Femur (tissue), 1 donor: ENCODE results near the gene MEX3C.

ENCODE experiments used
- DNase-seq: peaks from one replicate; pipeline ENCODE4 v3.0.0-alpha.2; 2017

MEX3C gene

DNA sequence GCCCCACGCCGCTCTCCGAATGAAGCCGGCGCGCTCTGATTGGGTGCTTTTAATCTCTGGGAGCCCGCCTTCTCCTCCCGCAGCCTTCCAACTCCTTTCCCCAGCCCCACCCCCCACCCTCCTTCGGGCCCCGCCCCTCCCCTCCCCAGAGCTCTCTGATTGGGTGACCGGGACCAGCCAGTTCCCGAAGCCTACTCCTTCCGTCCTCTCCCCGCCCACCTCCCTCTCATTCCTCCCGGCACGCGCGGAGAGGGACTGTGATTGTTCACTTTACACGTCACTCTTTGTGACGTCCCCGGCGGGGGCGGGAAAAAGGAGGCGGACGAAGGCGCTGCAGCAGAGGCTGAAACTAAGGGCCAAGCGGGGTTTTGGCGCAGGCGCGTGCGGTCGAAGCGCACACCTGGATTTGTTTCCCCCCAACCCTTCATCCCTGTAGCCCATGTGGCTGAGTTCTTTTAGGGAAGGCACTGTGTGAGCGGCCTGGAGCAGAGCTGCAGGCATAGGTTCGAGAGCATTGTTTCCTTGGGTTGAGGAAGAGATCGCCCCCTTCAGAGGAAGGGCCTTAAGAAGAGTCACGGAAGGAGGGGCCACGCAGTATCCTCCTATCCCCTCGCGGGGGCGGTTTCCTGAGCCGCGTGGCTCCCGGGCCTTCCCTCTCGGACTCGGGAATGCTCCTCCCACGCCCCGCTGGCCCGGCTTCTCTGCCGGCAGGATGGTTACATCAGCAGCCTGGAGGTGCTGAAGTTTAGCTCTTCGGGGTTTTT is at the start of gene MEX3C:
Gene MEX3C (minus strand): TSS at position 21 of the 764 bp plus-strand sequence. CDS start 361 bp downstream, outside the sequence.
- DNase-seq, result peak; percentile 100

DNA sequence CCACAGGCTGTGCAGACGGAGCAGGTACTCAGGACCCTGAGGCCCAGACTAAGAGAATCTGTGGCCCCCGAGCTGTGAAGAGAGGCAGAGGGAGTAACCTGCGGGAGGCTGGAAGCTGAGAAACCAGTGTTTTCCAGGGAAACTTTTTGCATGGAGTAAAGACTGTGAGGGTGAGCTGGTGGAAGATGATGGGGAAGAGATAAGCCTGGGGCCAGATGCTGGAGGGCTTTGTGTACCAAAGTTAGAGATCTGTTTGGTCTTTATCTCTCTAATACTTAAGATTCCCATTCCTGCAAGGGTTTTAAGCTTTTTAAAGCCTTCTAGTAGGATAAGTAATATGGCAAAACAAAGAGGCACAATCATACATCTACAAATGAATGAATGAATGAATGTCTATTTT is 43.7 kb upstream of the MEX3C start:
- DNase-seq, result no peak

DNA sequence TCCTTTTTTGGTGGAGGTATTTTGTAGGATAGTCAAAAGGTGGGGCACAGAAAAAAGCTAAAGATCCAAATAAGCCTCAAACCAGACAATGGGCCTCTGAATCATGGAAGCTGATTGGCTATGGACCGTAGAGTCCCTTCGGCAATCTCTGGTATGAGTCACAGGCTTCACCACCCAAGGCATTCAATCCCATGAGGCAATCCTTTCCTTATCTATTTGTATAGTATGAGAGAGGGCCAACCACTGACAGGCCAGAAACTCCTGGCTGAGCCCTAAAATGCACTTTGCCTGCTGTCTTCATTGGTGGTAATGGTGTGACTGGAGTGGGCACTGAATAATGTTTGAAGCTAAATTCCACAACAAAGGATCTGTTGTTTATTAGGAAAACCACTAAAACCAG is 38.7 kb upstream of the MEX3C start:
- DNase-seq, result no peak

DNA sequence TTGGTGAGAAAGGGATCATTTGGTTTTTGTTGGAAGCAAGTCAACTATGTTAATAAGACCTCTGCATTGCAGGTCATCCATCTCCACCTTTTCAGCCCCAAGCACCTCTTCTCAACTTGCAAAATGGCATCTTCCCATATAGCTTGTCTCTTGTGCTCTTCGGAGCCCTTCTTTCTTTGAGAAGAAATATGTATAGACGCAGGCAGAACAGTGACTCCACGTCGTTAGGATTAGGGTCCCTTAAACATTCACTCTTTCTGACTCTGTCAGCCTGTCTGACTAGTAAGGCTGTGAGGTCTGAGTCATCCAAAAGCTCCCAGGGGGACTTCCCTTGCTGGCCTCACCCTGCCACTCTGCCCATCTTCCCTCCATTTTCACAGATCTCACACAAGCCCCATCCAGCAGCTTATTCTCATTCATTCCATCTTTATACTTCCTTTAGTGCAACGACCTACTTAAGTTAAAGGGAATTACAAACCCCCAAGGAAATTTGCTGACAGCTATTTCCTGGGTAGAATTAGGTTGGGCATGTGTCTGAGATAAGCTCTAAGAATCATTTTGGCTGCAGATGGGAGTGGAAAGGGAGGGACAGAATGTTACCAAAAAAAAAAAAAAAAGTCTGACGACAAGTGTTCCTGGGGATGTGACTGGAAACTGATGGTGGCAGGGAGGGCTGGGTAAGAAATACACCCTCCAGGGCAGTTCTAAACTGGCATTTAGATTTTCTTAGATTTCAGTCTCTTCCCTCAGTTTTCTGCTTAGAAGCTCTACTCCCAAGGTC is 37.7 kb upstream of the MEX3C start:
- no peak for DNase-seq

DNA sequence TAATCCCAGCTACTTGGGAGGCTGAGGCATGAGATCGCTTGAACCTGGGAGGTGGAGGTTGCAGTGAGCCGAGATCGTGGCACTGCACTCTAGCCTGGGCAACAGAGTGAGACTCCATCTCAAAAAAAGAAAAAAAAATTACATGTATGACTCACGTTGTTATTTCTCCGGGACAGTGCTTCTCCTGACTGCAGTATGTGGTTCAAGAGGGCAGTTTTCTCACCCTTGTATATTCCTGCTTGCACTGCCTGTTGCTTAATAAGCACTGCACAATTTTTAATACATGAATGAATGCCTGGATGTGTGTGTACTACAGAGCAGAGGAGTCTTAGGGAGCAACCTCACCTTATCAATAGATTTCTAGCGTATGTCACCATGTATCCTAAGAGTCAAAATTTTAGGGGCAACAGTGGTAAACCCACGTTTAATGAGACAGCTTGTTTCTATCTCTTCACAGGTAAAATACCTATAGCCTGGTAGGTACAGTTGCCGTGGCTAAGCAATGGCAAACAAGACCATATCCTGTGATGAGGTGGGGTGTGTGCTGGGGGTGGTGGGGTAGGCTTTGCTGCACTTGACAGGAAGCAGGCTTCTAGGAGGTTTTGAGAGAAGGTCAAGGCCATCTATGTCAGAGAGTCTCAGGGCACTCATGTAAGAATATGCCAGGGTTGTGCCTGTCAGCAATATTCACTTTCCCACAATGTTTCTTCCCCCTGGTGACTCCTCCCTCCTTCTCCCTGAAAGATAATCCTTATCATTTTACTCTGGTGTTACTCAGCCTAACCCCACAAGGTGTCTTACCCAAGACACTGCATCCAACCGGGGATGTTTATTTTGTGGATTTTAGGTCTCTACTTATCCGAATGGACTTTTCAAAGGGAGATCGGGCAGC is 36.9 kb upstream of the MEX3C start:
- no peak for DNase-seq

DNA sequence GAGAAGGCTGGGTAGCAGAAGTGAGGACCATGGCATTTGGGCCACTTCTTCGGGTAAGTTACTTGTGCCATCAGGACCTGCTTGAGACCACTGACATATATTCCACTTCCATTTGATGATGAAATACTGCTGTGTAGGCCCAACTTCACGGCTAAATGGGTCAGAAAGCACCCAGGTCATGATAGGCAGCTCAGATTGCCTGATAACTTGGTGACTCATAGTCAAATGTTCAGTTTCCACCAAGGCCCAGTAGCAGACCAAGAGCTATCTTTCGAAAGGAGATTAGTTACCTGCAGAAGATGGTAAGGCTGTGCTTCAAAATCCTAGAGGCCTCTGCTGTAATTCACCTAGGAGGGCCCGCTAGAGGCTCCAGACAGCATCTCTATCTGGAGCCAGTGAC is 31.8 kb upstream of the MEX3C start:
- DNase-seq, result no peak

DNA sequence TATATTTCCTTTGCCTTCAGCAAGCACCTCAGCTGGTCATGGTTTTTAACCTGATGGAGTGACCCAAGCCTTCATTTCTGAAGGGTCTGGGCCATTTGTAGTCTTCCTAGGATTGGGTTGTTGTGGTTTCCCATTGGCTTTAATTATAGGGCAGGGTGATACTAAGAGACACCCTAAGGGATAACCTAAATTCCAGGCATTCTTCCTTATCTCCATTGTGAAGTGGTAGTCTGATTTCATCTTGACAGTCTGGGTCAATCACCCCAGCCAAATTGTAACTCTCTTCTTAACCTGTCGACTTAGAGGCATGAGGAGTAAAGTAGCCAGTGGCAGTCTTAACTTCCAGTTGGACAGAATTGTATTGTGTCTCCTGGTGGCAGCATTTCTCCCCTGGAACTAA is 30.2 kb upstream of the MEX3C start:
- no peak for DNase-seq

DNA sequence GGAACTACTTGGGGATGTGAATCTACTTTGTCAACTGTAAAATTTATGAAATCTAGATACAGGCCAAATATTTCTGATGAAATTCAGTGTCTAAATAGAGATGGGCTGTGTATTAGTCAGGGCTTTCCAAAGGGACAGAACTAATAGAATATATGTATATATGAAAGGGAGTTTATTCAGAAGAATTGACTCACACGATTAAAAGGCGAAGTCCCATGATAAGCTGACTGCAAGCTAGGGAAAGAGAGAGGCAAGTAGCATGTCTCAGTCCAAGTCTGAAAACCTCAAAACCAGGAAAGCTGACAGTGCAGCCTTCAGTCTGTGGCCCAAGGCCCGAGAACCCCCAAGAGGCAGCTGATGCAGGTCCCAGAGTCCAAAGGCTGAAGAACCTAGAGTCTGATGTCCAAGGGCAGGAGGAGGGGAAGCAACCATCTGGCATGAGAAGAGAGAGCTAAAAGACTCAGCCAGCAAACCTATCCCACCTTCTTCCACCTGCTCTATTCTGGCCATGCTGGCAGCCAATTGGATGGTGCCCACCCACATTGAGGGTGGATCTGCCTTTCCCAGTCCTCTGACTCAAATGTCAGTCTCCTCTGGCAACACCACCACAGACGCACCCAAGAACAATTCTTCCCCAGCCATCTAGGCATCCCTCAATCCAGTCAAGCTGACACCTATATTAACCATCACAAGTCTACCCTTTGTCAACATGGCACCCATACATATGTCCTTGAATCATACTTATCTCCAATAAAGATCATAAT is 29.3 kb upstream of the MEX3C start:
- no peak for DNase-seq

DNA sequence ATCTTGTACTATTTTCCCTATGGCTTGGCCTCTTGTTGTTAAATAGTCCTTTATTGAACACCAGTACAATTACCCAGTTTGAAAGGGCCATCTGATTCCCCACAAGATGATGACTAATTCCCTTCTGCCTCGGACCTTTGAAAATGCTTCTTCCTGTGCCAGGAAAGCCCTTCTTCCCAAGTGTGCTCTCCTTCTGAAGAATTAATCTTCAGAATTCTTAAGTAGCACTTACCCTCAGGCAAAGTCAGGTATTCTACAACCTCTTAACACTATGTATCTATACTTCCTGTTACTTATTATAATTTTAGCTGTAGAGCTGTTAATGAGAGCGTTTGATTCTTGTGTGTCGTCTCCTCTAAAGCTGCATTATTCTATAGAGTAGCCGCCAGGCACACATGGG is 28.6 kb upstream of the MEX3C start:
- DNase-seq, result no peak

DNA sequence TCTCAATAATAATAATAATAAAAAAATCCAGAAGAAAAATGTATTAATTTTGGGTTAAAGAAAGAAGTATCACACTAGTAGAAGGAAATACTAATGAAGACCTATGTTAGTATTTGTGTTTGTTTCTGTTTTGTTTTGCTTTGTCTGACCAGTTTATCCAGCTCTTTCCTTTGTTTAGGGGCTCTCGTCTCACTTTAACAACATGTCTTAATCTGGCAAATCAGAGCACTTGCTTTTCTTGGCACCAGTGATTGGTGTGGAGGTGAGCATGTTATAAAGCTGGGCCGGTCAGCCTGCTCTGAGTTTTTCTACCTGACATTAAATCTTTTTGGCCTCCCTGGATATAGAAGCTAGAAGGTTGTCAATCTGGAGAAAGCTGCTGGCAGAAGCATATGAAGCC is 15.1 kb upstream of the MEX3C start:
- DNase-seq, result no peak

DNA sequence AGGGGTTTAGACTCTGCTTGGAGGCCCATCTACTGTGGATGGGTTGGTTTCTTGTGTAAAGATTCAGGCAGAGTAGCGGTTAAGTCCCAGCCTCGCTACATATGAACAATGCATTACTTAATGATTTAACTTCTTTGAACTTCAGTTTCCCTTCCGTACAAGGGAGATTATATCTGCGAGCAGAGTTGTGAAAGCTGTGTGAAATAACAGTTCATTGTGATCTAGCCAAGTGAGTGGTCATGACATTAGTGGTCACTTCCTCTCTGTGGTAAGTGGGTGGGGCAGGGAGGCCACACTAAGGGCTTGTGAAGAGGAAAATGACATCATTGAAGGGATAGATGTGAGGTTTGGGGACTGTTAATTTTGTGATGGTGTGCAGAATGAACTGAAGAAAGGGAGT is 14.1 kb upstream of the MEX3C start:
- DNase-seq, result peak; percentile 36

DNA sequence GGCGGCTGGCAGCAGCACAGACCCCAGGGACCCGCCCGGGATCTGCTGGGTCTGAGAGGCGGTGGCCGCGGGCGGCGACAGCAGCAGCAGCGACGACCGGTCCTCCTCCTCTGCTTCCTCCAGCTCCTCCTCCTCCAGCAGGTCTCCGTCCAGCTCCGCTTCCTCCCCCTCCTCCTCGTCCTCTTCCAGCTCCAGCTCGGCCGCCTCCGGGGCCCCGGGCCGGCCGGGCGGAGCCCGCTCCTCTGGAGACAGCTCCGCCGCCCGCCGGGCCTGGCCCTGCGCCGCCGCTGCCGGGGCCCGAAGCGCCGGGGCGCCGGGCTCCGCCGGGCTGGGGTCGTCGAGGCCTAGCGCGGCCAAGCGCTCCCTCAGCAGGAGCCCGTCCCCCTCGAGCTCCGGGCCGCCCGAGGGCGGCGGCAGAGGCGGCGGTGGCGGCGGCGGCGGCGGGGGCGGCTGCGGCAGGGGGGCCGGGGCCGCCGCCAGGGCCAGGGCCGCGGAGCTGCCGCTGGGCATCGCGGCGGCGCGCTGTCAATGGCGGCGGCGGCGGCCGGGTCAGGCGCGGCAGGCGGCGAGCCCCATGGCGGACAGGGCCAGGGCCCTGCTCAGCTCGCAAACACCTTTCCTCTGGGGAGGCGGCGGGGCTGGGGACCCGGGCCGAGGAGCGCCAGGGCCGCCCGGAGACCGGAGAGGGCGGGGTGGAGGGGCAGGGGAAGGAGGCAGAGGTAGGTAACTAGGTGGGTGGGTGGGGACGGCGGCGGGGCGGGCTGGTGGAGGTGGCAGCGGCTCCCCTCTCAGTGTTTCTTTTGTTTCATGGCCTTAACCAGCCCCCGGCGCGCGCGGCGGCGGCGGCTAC is 445 bp downstream of the MEX3C start:
- peak; percentile 77 for DNase-seq

DNA sequence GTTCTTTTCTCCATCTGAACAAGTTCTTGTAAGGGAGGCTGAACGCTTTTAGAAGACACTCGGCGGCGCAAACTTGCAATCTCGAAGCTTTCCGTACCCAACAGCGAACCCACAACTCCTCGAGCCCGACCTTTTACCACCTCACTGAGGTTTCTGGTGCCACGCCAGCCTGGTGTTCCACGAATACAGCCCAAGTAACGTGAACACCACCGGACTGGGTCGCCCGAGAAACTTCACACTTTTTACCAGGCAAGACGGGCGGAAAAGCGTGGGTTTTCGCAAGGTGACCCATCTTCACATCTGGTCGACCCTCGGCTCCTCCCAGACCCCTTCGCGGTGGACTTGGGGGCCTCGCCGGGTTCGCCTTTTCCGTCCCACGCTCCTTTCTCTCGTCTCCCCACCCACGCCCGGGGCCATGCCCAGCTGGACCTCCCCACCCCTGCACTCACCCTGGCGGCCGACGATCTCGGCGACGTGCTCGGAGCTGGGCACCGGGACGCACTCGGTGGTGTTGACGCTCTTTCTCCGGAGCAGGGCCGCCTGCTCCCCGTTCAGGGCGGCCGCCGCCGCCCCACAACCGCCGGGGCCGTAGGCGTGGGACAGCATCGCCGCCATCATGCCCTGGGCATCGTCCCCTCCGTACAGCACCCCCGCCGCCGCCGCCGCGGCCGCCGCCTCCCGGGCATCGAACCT is 1.2 kb downstream of the MEX3C start:
- DNase-seq, result peak; percentile 52

DNA sequence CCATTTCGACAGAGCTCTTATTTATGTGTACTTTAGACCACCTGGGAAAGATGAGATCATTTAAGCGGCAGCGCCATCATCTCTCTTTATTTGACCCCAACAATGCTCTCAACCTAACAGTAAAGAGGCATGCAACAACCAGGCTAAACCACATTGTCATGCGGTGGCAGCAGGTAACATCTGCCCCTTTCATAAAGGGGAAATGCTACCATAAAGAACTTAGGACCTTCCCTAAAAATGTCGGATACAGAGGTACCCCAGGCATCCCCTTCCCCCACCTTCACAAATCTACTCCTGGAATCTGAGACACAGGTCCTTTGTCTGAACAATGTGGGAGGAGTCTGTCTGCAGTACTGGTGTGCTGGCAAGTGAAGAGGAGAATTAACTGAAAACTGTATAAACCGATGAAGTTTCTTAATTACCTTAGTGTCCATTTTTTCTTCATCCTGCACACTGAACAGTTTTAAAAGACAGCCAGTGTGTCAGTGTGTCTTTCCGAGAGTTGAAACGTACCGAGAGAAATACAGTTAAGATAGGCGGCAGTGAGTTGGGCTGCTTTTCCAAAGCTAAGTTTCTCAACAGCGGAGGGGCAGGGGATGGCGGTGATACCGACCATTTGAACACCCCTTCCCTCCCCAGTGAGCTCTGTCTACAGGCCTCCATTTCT is 1.9 kb downstream of the MEX3C start:
- DNase-seq, result peak; percentile 40

DNA sequence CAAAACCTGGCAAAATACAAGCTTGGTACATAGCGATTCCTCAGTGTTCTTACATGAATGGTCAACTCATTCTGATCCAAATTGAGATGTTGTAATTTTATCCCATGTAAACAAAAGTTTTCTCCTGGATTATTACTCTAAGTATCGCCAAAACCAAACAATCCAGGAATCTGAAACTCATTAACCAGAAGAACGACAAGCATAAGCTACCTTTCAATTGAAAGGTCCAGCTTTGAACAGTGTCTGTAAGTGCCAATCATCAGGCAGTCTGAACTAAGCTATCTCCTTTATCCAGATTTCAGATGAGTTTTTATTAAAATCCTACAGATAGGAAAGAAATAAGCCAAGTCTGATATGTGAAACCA is 2.4 kb downstream of the MEX3C start:
- DNase-seq, result no peak

DNA sequence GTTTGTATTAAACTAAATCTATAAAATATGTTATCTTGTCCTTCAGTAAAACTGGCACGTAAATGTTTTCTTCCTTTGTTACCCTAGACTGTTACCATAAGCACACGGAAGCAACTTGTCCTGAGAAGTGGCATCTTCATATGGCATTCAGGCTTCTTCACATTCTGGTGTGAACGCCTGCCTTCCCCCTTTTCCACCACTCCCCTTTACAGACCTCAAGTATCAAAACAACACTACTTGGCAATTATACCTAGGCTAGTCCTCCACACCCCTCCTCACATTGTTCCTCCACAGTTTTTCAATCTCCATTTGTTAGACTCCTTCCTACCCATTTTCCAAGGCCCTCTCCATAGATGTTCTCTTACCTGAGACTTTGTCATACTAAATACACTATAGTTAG is 2.9 kb downstream of the MEX3C start:
- no peak for DNase-seq

DNA sequence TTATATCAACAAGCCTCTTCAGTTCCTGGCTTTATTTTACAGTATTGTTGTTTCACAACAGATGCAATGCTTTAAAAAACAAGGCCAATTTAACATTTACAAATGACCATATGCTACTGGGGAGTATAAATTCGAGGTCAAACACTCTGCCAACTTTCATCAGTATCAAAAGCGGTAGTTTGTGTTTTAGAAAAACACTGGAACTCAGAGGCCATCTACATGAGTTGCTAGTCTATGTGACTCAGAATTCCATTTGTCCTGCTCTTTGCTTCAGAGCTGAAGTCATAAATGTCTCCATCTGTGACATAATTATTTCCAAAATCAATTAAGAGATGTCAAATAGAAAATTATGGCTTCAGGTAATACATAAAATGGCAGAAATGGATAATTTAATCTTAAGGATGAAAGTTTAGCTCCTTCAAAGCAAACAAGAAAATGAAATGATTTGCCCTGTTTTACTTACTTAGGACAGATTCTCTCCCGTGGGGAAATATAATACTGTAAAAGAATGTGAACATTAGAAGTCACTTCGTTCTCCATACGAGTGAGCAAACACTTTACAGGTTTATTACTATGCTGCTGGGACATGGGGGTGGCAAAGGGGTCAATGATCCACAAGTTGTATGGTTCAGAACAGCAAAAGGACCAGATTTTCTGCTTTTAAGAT is 3.7 kb downstream of the MEX3C start:
- DNase-seq, result no peak

DNA sequence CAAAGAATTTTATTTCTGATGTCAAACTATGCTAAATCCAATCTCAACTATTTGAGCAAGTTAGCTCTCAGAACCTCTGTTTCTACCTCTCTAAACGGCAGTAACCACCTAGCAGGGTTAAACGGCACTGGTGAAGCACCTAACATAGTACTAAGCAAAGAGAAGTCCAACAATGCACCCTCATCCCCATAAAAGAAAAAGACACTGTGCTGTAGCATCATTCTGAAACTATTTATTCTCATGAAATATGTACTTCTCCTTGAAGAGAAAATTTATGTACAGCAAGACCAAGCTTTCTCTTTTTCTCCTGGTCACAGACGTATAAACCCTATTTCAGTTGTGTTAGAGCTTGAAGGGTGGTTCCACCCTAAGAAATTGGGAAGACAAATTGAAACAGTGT is 4.8 kb downstream of the MEX3C start:
- DNase-seq, result no peak

DNA sequence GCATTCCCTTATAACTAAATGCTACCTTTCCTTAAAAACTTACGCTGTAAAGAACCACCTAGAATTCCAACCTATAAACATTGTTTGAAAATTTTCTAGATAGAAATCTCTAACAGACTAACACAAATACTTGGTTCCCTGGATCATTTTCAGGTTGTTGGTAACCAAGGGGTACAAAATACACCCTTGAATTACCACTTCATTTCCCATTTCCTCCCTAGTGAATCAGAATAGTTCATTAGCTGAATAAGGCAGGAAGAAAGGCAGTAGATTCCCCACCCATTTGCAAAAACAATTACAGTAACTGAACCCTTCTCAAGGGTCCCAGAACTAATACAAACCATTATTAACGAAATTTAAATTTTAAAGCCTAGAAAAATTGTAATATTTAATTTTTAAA is 5.5 kb downstream of the MEX3C start:
- no peak for DNase-seq
